Stimulated activated naive CD8-positive, alpha-beta T cell treated with anti-CD3 and anti-CD28 coated beads, Interleukin-15, Interleukin-2, amounts not matched to agents 100 U/mL and 50 U/mL, for 24 hours (primary cell): ENCODE data around the gene GPR107.
A peak's percentile ranks its signal among the peaks of the same experiment; 100 is the strongest.
"Not testable (repeated sequence)": the region's sequence is repeated elsewhere in the genome, so short reads cannot be mapped to it uniquely, and the experiment has no call there.

ENCODE experiments used
- ATAC-seq: fragments of 150-1000 bp; cut with Tn5 transposase; one replicate; pipeline ENCODE4 v1.10.0; 2021
- DNase-seq: peaks from one replicate; pipeline ENCODE4 v3.0.0; 2021

GPR107 gene

GRCh38 chr9:130053504-130054324 lies at the start of gene GPR107:
GPR107 (plus strand) TSS chr9:130053906; CDS start chr9:130053933, 27 bp downstream.
- DNase-seq (peak; percentile 89), ATAC-seq (peak; percentile 94)

DNA sequence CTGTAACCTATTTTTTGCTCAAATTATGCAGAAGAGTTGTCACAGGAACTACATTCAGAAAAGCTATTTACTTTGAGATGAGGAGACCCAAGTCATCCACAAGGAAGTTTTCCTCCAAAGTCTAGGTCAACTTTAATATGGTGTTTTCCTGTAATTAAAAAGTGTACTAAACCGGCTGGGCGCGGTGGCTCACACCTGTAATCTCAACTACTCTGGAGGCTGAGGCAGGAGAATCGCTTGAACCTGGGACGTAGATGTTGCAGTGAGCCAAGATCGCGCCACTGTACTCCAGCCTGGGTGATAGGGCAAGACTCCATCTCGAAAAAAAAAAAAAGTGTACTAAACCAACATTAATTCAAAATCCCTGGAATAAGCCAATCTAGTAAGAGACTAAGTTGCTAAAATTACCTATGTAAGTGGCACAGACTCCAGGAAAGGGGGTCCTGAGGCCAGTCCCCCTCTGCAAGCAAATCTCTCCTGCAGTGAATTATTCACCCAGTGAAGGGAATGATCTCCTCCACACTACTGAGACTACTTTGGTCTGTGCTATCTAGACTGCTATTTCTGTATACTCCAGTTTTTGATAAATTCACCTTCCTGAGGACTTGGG lies 49.7 kb upstream of the GPR107 start:
- ATAC-seq (no peak), DNase-seq (no peak)

- ATAC-seq = not testable (repeated sequence)
- peak; percentile 1 for DNase-seq
Measured at GRCh38 chr9:130006952-130007351, 46.8 kb upstream of the GPR107 start.

- no peak for ATAC-seq
- peak; percentile 2 for DNase-seq
Measured at GRCh38 chr9:130008538-130008937, 45.2 kb upstream of the GPR107 start.

GRCh38 chr9:130009546-130009945 lies 44.2 kb upstream of the GPR107 start:
- not testable (repeated sequence) for ATAC-seq
- DNase-seq = peak; percentile 2

GRCh38 chr9:130010151-130010988 lies 43.3 kb upstream of the GPR107 start:
- ATAC-seq = peak; percentile 76

DNA sequence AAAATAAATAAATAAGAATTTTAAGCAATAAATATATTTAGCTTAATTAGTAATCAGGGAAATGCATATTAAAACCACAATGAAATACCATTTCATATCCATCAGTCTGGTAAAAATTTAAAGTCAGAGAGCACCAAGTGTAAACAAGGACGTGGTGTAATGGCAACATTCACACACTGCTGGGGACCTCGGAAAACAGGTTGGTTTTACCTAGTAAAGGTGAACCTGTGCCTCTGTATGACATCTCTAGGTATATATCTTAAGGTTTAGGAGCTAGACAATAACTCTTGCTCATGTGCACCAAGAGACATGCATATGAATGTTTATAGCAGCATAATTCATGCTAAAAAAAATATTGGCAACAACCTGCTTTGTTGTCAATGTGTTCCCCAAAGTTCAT lies 40.4 kb upstream of the GPR107 start:
- no peak for DNase-seq
- ATAC-seq = no peak

More at GRCh38 chr9:130010151-130010988, 43.3 kb upstream of the GPR107 start:
- DNase-seq = peak; percentile 37

- no peak for ATAC-seq
- DNase-seq = peak; percentile 2
Measured at GRCh38 chr9:130015353-130016019, 38.2 kb upstream of the GPR107 start.

DNA sequence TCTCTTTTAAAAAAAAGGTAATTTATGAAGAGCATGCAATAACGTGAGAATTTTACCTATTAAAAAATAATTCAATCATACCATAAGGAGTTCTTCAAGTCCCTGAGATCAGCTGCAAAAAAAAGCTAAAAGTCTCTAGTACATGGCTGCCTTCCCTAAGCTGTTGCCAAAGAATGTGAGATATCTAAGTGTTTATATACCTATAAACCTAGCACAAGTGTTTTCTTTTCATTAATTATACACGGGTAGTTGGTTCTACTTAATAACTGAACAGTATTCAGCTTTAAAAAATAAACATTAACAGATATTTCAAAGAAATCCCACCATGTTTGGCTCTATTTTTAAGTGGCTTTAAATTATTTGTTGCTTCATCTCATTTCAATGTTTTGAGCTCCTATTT lies 36.6 kb upstream of the GPR107 start:
- DNase-seq (no peak), ATAC-seq (no peak)

- peak; percentile 3 for DNase-seq
- not testable (repeated sequence) for ATAC-seq
Measured at GRCh38 chr9:130017510-130017909, 36.2 kb upstream of the GPR107 start.

- no peak for ATAC-seq
Measured at GRCh38 chr9:130018265-130018664, 35.4 kb upstream of the GPR107 start.

DNA sequence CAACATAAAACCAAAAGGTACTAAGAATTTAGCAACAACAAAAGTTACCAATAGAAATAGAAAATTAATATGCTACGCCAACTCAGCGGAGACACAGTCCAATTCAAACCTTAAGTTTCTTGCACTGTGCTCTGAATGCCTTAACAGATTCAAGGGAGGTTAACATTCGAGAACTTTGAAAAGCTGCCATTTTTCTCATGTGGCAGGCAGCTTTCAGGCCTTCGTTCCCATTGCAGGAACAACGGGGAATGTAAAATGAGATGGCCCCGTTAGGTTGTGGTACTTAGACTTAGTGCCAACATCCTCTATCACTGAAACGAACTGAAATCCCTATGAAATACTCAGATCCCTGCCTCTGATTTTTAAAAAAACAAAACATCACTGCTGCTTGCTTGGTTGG lies 33.1 kb upstream of the GPR107 start:
- ATAC-seq (no peak), DNase-seq (no peak)

More at GRCh38 chr9:130018265-130018664, 35.4 kb upstream of the GPR107 start:
- DNase-seq = peak; percentile 4

GRCh38 chr9:130021123-130021522 lies 32.6 kb upstream of the GPR107 start:
- ATAC-seq = no peak
- no peak for DNase-seq

- not testable (repeated sequence) for ATAC-seq, DNase-seq
Measured at GRCh38 chr9:130021842-130022241, 31.9 kb upstream of the GPR107 start.

- DNase-seq (peak; percentile 4), ATAC-seq (no peak)
Measured at GRCh38 chr9:130022566-130023143, 31.1 kb upstream of the GPR107 start.

- peak; percentile 65 for ATAC-seq
- peak; percentile 16 for DNase-seq
Measured at GRCh38 chr9:130023144-130023787, 30.4 kb upstream of the GPR107 start.

- ATAC-seq = no peak
- DNase-seq = peak; percentile 7
Measured at GRCh38 chr9:130023994-130024596, 29.6 kb upstream of the GPR107 start.

DNA sequence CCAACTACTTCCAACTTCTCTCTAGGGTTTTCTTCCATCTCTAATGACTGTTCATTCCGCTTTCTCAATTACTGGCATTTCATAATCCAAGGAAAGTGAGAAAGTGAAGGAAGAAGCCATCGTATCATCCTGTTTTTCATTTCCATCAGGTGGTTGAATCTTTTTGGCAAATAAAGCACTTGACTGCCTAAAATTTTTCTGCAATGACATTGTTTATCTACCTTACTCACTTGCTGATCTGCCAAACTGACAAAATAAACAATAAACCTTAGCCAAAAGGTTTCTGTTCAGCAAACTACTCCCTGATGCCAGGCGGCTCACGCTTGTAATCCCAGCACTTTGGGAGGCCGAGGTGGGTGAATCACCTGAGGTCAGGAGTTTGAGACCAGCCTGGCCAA lies 29.1 kb upstream of the GPR107 start:
- no peak for DNase-seq
- no peak for ATAC-seq

DNA sequence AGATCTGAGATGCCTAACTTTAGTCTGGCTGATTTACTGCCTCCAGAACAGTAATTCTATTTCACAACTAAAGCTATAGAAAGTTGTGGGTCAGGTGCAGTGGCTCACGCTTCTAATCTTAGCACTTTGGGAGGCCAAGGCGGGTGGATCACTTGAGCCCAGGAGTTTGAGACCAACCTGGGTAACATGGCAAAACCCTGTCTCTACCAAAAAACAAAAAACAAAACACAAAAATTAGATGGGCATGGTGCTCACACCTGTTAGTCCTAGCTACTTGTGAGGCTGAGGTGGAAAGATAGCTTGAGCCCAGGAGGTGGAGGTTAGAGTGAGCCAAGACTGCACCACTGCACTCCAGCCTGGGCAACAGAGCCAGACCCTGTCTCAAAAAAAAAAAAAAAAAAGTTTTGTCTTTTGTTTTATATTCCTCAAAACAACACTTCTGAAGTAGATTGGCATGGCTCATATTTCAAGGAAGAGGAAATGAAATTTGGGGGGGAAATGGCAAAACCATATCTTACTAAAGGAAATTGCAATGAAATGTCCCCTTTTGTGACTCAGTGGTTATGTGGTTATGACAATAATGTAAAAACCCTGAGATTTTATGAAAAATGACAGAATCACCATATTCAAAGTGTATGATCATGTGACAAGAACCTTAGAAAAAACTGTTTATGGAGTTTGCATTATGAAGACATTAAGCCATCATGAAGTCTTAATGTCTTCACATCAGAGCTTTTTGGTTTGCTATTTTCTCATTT lies 26.9 kb upstream of the GPR107 start:
- peak; percentile 2 for ATAC-seq
- DNase-seq = no peak
